Islet of Langerhans (tissue), 1 donor: ENCODE measurements around the gene PGAM5.
"Not testable (repeated sequence)": the region's sequence is repeated elsewhere in the genome, so short reads cannot be mapped to it uniquely, and the experiment has no call there.

ENCODE experiments used
- FAIRE-seq: peaks from one replicate; lab custom pipeline; 2011; peaks lifted over from hg19 to GRCh38; lab: Jason Lieb, UNC

PGAM5 gene

GRCh38 chr12:132689227-132689626, 21.4 kb upstream of the PGAM5 start:
- FAIRE-seq, result no peak

GRCh38 chr12:132690112-132690511, 20.5 kb upstream of the PGAM5 start:
- FAIRE-seq, result no peak

- FAIRE-seq, result not testable (repeated sequence)
Measured at GRCh38 chr12:132692030-132692429, 18.6 kb upstream of the PGAM5 start.

GRCh38 chr12:132694888-132695287, 15.8 kb upstream of the PGAM5 start:
- not testable (repeated sequence) for FAIRE-seq

- no peak for FAIRE-seq
Measured at GRCh38 chr12:132695431-132695830, 15.2 kb upstream of the PGAM5 start.

GRCh38 chr12:132698341-132698740, 12.3 kb upstream of the PGAM5 start:
- FAIRE-seq, result no peak

GRCh38 chr12:132700212-132700822, 10.3 kb upstream of the PGAM5 start:
- FAIRE-seq, result no peak

GRCh38 chr12:132702640-132703039, 8.0 kb upstream of the PGAM5 start:
- no peak for FAIRE-seq

- FAIRE-seq, result no peak
Measured at GRCh38 chr12:132703641-132704040, 7.0 kb upstream of the PGAM5 start.

GRCh38 chr12:132707241-132707640, 3.4 kb upstream of the PGAM5 start:
- no peak for FAIRE-seq

GRCh38 chr12:132708150-132708549, 2.5 kb upstream of the PGAM5 start:
- FAIRE-seq, result no peak

- FAIRE-seq, result no peak
Measured at GRCh38 chr12:132710043-132710404, 618 bp upstream of the PGAM5 start.

GRCh38 chr12:132711080-132711843, 620 bp downstream of the PGAM5 start:
- FAIRE-seq, result no peak

GRCh38 chr12:132713123-132713522, 2.5 kb downstream of the PGAM5 start:
- no peak for FAIRE-seq

- no peak for FAIRE-seq
Measured at GRCh38 chr12:132715874-132716273, 5.2 kb downstream of the PGAM5 start.

GRCh38 chr12:132716356-132716755, 5.7 kb downstream of the PGAM5 start:
- no peak for FAIRE-seq

- FAIRE-seq, result no peak
Measured at GRCh38 chr12:132717011-132717410, 6.4 kb downstream of the PGAM5 start.

- no peak for FAIRE-seq
Measured at GRCh38 chr12:132717531-132718387, 7.1 kb downstream of the PGAM5 start.

GRCh38 chr12:132718644-132719043, 8.0 kb downstream of the PGAM5 start:
- no peak for FAIRE-seq

GRCh38 chr12:132719141-132719953, 8.7 kb downstream of the PGAM5 start:
- FAIRE-seq, result no peak

GRCh38 chr12:132719954-132720324, 9.3 kb downstream of the PGAM5 start:
- FAIRE-seq, result no peak

- no peak for FAIRE-seq
Measured at GRCh38 chr12:132720606-132721345, 10.1 kb downstream of the PGAM5 start.
